GM13977 (cell line): Measurements from ENCODE around the gene RMND5B.
"Not testable (repeated sequence)": the region's sequence is repeated elsewhere in the genome, so short reads cannot be mapped to it uniquely, and the experiment has no call there.

Source experiments
- DNase-seq: peaks from one replicate; pipeline ENCODE4 v3.0.0; 2012; ENCODE audit warnings: low spot score
- in situ Hi-C: fragments of 300-500 bp; cut with MboI; formaldehyde crosslinking; loops from one replicate; pipeline ENCODE4 v1.12.0; 2022; ENCODE audit warnings: low sequenced_read_pairs, low pct_unique_long_range_greater_than_20kb, mixed read lengths, inconsistent platforms; ENCODE audit not compliant: unreplicated experiment
- TF ChIP-seq, protein P1 (sequence below): IDR thresholded peaks from 2 replicates; pipeline ENCODE4 v1.5.1; 2012; ENCODE audit warnings: mild to moderate bottlenecking, control low read depth; ENCODE audit not compliant: insufficient read depth; ENCODE audit errors: extremely low read depth, missing control alignments

Gene RMND5B

DNA sequence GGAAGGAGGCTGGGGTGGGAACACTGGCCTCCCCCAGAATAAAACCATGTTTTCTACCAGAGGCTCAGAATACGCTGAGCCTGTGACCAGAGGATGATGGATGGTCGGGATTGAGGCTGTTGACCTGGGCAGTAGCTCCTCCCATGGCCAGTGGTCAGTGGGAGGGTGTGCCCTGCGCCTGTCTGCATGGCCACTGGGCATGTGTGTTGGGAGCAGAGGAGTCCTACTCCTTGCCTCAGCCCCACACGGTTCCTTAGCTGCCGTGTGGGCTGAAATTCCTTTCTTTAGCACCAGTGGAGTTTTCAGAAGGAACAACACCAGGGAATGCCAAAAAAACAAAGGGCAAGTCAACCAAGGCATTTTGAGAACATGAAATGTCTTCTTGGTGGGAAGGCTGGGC lies 8.5 kb upstream of the RMND5B start:
- TF ChIP-seq, protein P1, sequence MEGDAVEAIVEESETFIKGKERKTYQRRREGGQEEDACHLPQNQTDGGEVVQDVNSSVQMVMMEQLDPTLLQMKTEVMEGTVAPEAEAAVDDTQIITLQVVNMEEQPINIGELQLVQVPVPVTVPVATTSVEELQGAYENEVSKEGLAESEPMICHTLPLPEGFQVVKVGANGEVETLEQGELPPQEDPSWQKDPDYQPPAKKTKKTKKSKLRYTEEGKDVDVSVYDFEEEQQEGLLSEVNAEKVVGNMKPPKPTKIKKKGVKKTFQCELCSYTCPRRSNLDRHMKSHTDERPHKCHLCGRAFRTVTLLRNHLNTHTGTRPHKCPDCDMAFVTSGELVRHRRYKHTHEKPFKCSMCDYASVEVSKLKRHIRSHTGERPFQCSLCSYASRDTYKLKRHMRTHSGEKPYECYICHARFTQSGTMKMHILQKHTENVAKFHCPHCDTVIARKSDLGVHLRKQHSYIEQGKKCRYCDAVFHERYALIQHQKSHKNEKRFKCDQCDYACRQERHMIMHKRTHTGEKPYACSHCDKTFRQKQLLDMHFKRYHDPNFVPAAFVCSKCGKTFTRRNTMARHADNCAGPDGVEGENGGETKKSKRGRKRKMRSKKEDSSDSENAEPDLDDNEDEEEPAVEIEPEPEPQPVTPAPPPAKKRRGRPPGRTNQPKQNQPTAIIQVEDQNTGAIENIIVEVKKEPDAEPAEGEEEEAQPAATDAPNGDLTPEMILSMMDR, result no peak
- in situ Hi-C loops, result no loop called here
- no peak for DNase-seq

DNA sequence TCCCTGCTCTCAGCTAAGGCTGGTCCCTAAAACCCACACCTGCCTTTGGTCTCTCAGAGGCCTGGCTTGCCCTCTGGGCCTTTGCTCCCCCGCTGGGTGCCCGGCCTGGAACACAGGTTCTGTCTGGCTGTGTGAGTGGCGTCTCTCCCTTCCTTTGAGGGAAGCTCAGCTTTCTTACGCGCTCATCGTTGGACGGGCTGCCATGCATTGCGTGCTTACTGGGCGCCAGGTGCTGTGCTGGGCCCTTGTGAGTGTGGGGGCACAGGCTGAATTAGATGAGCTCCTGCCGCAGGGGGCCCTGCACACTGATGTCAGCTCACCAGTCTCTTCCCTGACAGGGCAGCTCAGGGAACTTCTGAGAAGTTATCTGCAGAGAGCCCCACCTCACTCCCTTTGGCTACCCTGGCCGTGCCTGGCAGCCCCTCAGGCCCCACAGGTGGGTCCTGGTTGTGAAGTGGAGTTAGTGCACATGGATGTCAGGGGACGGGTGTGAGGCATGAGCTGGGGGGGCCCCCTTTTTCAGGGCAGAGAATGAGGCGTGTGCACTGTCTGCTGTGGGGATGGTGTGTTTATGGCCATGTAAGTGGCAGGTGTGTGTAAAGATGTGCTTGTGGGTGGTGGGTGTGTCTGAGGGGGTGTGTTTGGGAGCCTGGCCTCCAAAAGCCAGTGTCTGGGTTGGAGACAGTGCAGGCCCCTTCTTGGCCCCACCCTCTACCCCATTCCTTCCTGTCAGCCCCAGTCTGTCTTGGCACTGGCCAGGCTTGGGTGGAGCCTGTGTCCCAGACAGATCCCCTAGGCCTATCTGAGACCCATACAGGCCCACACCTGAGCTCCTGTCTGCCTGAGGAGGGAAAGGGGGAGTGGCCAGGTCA lies 7.5 kb upstream of the RMND5B start:
- TF ChIP-seq, protein P1, result no peak
- in situ Hi-C loops, result no loop called here
- DNase-seq, result no peak

DNA sequence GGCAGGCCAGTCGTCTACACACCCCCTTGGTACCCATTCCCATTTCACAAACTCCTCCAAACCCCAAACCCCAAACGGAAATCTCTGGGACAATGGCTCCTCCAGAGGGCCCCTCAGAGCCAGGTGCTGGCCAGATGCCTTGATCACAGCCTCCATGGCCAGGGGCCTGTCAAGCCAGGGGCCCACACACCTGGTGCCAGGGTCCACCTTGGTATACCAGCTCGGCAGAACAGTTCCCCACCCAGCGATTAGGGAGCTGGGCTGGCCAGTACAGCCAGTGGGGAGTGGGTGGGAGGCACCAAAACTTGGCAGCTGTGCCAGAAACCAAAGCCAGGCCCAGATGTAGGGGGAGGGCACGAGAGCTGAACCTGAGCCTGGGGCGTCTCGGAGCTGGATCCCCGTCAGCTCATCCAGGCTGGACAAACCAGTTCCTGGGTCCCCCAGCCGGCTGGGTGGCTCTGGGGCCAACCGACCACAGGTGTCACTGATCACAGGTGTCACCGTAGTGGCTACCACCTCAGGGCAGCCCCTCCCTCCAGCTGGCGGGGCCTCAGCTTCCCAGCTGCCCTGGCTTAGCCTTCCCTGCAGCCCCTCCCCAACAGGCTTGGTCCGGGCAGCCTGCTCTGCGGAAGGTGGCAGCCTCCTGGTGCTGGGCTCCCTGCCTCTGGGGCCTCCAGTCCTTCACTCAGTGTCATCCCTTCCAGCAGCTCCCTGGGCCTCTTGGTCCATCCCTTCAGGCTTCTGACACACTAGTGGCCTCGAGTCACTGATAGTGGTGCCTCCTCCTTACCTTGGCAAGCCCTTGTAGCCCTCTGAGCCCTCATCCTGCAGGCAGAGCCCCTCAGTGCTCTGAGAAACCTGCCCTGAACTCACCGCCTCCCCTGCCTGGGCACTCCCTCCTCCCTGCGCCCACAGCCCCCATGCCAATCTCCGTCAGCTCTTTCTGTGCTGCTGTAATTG lies 6.6 kb upstream of the RMND5B start:
- in situ Hi-C loops, result no loop called here
- TF ChIP-seq, protein P1, result no peak
- no peak for DNase-seq

DNA sequence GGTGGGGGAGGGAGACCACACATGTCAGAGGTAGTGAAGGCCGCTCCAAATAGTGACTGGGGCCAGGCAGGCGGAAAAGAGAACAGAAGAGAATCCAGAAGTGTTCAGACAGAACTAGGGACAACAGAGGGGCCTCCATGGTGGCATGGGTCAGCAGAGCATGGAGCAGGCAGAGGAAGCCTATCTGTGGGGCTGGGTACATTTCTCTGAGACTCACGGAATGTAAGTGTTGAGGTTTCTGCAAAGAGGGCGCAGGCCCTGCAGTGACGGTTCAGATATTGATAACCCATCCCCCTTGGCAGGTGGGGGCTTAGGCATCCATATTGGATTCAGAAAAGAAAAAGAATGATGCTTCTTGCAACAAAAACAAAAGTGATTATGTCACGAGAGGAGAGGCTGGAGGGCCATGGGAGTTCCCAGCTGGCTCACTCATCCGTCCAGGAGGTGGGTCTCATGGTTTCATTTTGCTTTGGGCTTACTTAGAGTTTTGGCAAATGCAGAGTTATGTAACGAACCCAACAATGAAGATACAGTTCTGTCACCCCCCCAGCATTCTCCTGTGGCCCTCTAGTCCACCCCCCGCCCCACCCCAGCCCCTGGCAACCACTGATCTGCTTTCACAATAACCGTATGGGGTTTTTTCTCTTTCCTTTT lies 5.4 kb upstream of the RMND5B start:
- in situ Hi-C loops, result no loop called here
- TF ChIP-seq, protein P1, result no peak
- DNase-seq, result no peak

DNA sequence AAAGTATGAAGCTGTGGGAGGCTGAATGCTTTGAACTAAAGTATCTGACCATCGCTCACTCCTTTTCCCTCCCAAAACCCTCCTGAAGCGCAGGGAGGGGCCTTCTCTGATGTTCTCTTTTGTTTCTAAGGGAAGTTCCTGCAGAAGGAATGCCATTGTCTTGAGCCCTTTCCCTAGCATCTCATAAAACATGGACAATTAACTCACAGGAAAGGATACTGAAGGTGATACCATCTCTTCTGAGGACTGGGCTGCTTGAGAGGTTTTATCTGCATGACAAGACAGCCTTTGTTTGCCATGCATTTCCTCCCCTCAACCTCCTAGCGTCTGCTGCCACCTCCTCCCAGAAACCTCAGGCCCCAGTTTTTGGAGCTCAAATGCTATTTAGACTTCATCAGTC lies 4.3 kb upstream of the RMND5B start:
- TF ChIP-seq, protein P1, result no peak
- DNase-seq, result no peak
- in situ Hi-C loops, result no loop called here

DNA sequence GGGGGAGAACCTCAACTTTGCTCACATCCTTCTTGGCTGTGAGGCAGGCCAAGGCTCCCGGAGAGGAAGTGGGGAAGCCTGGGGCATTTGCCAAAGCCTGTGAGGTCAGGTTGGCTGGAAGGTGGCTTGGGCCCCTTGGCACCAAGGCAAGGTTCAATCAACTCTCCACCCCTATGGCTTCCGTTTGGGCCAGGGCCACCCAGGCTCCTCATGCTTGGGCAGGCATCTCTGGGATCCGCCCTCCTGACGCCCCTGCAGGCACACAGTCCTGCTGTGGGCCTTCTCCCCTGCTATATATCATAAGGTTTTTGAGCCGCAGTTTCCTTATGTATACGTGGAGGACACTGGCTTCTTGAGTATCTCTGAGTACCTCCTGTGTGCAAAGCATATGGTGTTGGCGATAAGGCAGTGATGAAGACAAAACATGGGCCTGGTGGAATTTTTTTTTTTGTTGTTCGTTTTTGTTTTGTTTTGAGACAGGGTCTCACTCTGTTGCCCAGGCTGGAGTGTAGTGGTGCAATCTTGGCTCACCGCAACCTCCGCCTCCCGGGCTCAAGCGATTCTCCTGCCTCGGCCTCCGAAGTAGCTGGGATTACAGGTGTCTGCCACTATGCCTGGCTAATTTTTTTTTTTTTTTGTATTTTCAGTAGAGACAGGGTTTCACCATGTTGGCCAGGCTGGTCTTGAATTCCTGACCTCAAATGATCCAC lies 3.4 kb upstream of the RMND5B start:
- in situ Hi-C loops, DNase-seq: not testable (repeated sequence)
